Measurements from ENCODE around the gene RPL41. TPM values are rescaled to one million over a fixed set of nuclear protein-coding genes. Genes with fewer than 3 reads are reported as not detected.

The RPL41 gene
- total RNA-seq, 1 experiment from 2014 or later, result 2,379 TPM

DNA sequence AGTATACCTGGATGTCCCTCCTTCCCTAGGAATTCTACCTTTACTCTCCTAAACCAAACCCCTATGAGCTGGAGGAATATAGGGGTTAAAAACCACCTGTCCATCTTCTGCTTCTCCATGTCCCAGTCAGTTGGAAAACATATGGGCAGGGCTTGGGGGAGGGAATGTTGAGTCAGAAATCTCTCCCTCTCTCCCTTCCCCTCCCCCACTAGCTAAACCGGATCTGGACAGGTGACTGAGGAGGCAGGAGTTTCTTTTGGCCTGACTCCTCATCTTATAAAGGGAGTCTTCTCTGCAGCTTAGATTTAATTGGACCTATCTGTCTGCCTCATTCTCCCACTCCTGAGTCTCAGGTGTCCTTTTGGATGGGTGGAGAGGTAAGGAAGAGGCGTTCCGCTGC lies 30.3 kb upstream of the RPL41 start:
- peaks cover 70% of the 10 kb centered on the region for H3K36me3 Mint-ChIP-seq (ENCODE audit: insufficient read depth, unreplicated experiment)
- peak overlapping the region; percentile 23 for H3K4me3 Mint-ChIP-seq (ENCODE audit: low read depth, unreplicated experiment)
- DNase-seq, result peak; percentile 47
- no peaks in the 10 kb centered on the region for H3K27me3 Mint-ChIP-seq (ENCODE audit: unreplicated experiment)
- TF ChIP-seq, protein P1, sequence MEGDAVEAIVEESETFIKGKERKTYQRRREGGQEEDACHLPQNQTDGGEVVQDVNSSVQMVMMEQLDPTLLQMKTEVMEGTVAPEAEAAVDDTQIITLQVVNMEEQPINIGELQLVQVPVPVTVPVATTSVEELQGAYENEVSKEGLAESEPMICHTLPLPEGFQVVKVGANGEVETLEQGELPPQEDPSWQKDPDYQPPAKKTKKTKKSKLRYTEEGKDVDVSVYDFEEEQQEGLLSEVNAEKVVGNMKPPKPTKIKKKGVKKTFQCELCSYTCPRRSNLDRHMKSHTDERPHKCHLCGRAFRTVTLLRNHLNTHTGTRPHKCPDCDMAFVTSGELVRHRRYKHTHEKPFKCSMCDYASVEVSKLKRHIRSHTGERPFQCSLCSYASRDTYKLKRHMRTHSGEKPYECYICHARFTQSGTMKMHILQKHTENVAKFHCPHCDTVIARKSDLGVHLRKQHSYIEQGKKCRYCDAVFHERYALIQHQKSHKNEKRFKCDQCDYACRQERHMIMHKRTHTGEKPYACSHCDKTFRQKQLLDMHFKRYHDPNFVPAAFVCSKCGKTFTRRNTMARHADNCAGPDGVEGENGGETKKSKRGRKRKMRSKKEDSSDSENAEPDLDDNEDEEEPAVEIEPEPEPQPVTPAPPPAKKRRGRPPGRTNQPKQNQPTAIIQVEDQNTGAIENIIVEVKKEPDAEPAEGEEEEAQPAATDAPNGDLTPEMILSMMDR (IDR thresholded peaks at IDR 0.05; ENCODE audit: unreplicated experiment), result no peak
- no peak overlapping the region for H3K27ac Mint-ChIP-seq (ENCODE audit: unreplicated experiment)
- intact Hi-C loops (cut with micrococcal nuclease; ENCODE audit: unreplicated experiment), result no loop called here
- no TSS peak for BruUV-seq (replicated peaks)
- no peaks in the 10 kb centered on the region for H3K9me3 Mint-ChIP-seq (ENCODE audit: low read depth, unreplicated experiment)
- CTCF ChIA-PET, result no interaction called here
- H3K4me1 Mint-ChIP-seq (ENCODE audit: low read depth, unreplicated experiment), result peaks cover 32% of the 10 kb centered on the region

- DNase-seq, result no peak
- Mint-ChIP-seq H3K4me3 (ENCODE audit: low read depth, unreplicated experiment) (no peak overlapping the region), H3K4me1 (ENCODE audit: low read depth, unreplicated experiment) (peaks cover 27% of the 10 kb centered on the region), H3K27ac (ENCODE audit: unreplicated experiment) (no peak overlapping the region), H3K9me3 (ENCODE audit: low read depth, unreplicated experiment) (no peaks in the 10 kb centered on the region), H3K27me3 (ENCODE audit: unreplicated experiment) (no peaks in the 10 kb centered on the region), H3K36me3 (ENCODE audit: insufficient read depth, unreplicated experiment) (peaks cover 66% of the 10 kb centered on the region)
- TF ChIP-seq, protein P1 (IDR thresholded peaks at IDR 0.05; ENCODE audit: unreplicated experiment), result no peak
- CTCF ChIA-PET, result interaction anchor here (0.5 kb wide), 1 partner anchor 12 kb away, joined by 5 read pairs; no protein-coding TSS in a partner anchor
- intact Hi-C loops (cut with micrococcal nuclease; ENCODE audit: unreplicated experiment), result no loop called here
- BruUV-seq (replicated peaks), result no TSS peak
These were observed 29.8 kb upstream of the RPL41 start for GRCh38 chr12:56086608-56087007.

GRCh38 chr12:56087220-56087619 lies 29.2 kb upstream of the RPL41 start:
- BruUV-seq (replicated peaks), result no TSS peak
- peaks cover 21% of the 10 kb centered on the region for H3K4me1 Mint-ChIP-seq (ENCODE audit: low read depth, unreplicated experiment)
- TF ChIP-seq, protein P1 (IDR thresholded peaks at IDR 0.05; ENCODE audit: unreplicated experiment), result no peak
- no peak overlapping the region for H3K27ac Mint-ChIP-seq (ENCODE audit: unreplicated experiment)
- CTCF ChIA-PET, result no interaction called here
- no peaks in the 10 kb centered on the region for H3K9me3 Mint-ChIP-seq (ENCODE audit: low read depth, unreplicated experiment)
- H3K4me3 Mint-ChIP-seq (ENCODE audit: low read depth, unreplicated experiment), result no peak overlapping the region
- no peaks in the 10 kb centered on the region for H3K27me3 Mint-ChIP-seq (ENCODE audit: unreplicated experiment)
- peaks cover 66% of the 10 kb centered on the region for H3K36me3 Mint-ChIP-seq (ENCODE audit: insufficient read depth, unreplicated experiment)
- DNase-seq, result peak; percentile 39
- intact Hi-C loops (cut with micrococcal nuclease; ENCODE audit: unreplicated experiment), result no loop called here

DNA sequence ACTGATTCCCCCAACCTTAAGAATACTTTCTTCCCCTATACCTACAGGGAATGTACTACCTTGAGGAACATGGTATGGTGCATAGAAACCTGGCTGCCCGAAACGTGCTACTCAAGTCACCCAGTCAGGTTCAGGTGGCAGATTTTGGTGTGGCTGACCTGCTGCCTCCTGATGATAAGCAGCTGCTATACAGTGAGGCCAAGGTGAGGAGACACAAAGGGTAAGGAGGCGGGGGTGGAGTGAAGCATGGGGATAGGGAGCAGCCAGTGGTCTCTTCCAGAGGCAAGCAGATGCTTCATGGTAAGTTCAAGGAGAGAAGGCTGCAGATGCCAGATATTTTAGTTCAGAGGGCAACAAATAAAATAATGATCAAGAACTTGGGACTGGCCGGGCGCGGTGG lies 18.7 kb upstream of the RPL41 start:
- intact Hi-C loops (cut with micrococcal nuclease; ENCODE audit: unreplicated experiment), result no loop called here
- BruUV-seq (replicated peaks), result no TSS peak

More for the DNA sequence above, 18.7 kb upstream of the RPL41 start:
- CTCF ChIA-PET, result no interaction called here
- no peak overlapping the region for H3K27ac Mint-ChIP-seq (ENCODE audit: unreplicated experiment)
- no peaks in the 10 kb centered on the region for H3K27me3 Mint-ChIP-seq (ENCODE audit: unreplicated experiment)
- H3K9me3 Mint-ChIP-seq (ENCODE audit: low read depth, unreplicated experiment), result no peaks in the 10 kb centered on the region
- DNase-seq, result no peak
- no peaks in the 10 kb centered on the region for H3K4me1 Mint-ChIP-seq (ENCODE audit: low read depth, unreplicated experiment)
- peaks cover 89% of the 10 kb centered on the region for H3K36me3 Mint-ChIP-seq (ENCODE audit: insufficient read depth, unreplicated experiment)
- TF ChIP-seq, protein P1 (IDR thresholded peaks at IDR 0.05; ENCODE audit: unreplicated experiment), result no peak
- no peak overlapping the region for H3K4me3 Mint-ChIP-seq (ENCODE audit: low read depth, unreplicated experiment)
